T-helper 2 cell treated with Interferon-gamma antibody and Interleukin-4, amounts not matched to agents 5 μg/mL and 100 μg/mL, for 36 hours (primary cell): ENCODE results near the gene HAND1.

Experiments
- DNase-seq: peaks from one replicate; pipeline ENCODE4 v3.0.0; 2021; ENCODE audit warnings: low spot score
- H3K27ac Mint-ChIP-seq: one replicate; pipeline ENCODE4 v1.8.0; 2021; ENCODE audit warnings: mild to moderate bottlenecking, mixed read lengths
- H3K27me3 Mint-ChIP-seq: one replicate; pipeline ENCODE4 v1.8.0; 2021; ENCODE audit warnings: low read depth, mixed read lengths
- H3K36me3 Mint-ChIP-seq: one replicate; pipeline ENCODE4 v1.8.0; 2021; ENCODE audit warnings: low read depth, mixed read lengths
- H3K4me1 Mint-ChIP-seq: one replicate; pipeline ENCODE4 v1.8.0; 2021; ENCODE audit warnings: low read depth, mixed read lengths
- H3K4me3 Mint-ChIP-seq: one replicate; pipeline ENCODE4 v1.8.0; 2022; ENCODE audit warnings: mild to moderate bottlenecking, moderate library complexity, mixed read lengths
- H3K9me3 Mint-ChIP-seq: one replicate; pipeline ENCODE4 v1.8.0; 2021; ENCODE audit warnings: mixed read lengths

The HAND1 gene

DNA sequence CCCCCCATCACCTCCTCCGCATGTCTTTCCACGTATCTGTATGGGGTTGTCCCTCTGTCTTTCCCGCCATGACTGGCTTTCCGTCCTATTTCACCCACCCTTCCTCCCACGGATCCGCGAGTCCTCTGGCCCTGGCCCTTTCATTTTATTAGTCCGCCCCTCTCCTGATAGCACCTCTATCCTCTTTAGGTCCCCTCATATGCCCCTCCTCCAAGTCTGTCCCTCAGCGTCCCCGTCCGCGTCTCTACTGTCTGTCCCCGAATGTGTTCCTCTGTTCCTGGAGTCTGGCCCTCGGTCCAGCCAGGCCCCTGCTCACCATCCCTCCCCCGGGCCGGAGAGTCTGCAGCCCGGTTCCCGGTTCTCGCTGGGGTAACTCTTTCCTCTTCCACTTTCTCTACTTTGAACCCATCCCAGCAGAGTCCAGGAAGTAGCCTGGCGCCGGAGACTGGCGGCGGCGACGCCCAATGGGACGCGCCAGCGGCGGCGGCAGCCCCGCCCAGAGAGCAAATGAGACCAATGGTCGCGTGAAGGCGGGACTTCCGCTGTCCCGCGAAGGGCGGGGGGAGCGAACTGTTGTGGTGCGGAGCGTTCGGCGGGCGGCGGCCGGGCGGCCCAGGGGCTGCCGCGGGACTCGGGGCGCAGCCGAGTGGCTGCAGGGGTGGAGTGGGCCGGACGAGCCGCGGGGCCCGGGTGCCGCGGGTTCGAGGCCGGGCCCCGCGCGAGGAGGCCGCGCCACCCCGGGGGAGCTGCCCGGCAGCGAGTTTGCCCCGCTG, 32.4 kb downstream of the HAND1 start, which contains the start of gene SAP30L:
TSS of gene SAP30L (plus strand) at position 576 of the 773 bp plus-strand sequence. CDS start 608 bp downstream, outside the sequence.
- H3K4me1 Mint-ChIP-seq = peaks cover 40% of the 10 kb centered on the region
- peak; percentile 96 for DNase-seq
- peak within 1 kb of the TSS; percentile 100 for H3K4me3 Mint-ChIP-seq
- H3K27me3 Mint-ChIP-seq = no peaks in the 10 kb centered on the region
- no peaks in the 10 kb centered on the region for H3K9me3 Mint-ChIP-seq
- peaks cover 34% of the 10 kb centered on the region for H3K36me3 Mint-ChIP-seq
- H3K27ac Mint-ChIP-seq = peak within 1 kb of the TSS; percentile 94

DNA sequence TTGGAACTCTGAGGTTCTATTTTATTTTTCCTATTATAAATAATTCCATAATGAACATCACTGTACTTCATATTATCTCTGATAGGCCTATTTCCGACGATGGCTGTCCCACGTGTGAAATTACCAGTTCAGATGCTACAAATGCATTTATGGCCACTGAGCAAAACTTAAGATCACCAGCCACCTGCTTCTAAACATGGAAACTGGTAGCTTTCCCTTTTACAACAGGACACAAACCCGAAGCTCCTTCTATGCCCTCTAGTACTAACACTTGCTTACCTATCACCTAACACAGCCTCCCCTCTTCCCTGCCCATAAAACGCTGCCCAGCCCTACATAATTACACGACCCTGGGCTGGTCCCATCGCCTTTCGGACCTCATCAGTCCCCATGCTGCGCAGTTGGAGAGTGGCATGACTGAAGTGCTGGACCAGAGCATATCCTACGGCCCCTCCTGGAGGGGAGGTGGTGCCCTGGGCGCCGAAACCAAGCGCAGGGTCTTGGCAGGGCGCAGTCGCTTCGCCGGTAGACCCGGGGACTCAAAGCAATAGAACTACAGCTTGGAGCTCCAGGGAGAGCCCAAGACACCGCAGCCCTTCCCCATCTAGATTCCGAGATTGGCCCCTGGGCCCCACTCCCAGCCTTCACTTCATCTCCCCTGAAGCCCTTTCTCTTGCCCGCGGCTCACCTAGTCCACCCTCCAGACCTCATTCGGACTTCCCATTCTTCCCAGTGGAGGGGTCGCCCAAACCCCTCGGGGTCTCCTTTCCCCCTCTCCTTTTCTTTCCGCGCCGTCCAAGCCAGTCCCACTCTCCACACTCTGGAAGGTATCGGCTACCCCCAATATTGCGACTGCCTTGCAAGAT, 33.2 kb downstream of the HAND1 start:
- Mint-ChIP-seq H3K27ac (peak overlapping the region; percentile 94), H3K4me1 (peaks cover 36% of the 10 kb centered on the region), H3K27me3 (no peaks in the 10 kb centered on the region), H3K9me3 (no peaks in the 10 kb centered on the region), H3K4me3 (peak overlapping the region; percentile 100), H3K36me3 (peaks cover 32% of the 10 kb centered on the region)
- peak; percentile 9 for DNase-seq

DNA sequence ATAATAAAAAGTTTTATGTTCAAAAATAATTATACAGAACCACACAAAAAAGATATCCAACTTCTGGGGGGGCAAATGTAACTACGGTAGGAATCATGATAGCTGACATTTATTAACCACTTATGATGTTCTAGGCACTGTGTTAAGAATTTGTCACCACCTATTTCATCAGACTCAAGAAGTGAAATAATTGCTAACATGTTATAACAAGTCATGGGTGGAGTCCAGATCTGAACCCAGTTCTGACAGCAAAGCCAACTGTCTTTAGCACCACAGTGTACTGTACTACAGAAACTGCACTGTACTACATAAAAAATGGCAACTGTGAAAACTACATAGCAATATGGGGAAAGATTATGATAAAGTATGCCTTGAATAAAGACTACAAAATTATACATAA, 35.2 kb downstream of the HAND1 start:
- Mint-ChIP-seq H3K4me1 (peaks cover 25% of the 10 kb centered on the region), H3K9me3 (no peaks in the 10 kb centered on the region), H3K4me3 (no peak overlapping the region), H3K27ac (no peak overlapping the region), H3K36me3 (peaks cover 43% of the 10 kb centered on the region), H3K27me3 (no peaks in the 10 kb centered on the region)
- DNase-seq = no peak

DNA sequence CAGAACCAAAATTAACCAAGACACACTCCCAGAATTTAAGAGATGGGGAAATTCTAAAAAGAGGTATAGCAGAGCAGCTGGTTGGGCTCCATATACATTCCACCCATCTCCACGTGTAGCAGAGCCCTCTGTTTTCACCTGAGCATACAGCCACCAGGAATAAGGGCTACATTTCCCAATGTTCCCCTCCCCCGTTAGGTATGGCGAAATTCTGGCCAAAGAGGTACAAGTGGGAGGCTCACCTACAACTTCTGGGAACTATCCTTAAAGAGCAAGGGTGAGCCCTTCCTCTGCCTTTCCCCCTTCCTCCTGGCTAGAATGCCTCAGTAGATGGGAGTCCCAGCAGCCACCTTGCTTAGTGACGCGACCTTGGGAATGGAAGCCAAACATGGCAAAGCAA, 37.5 kb downstream of the HAND1 start:
- H3K27me3 Mint-ChIP-seq = no peaks in the 10 kb centered on the region
- H3K4me3 Mint-ChIP-seq = no peak overlapping the region
- peaks cover 57% of the 10 kb centered on the region for H3K36me3 Mint-ChIP-seq
- peaks cover 16% of the 10 kb centered on the region for H3K4me1 Mint-ChIP-seq
- H3K9me3 Mint-ChIP-seq = peaks cover 4% of the 10 kb centered on the region
- H3K27ac Mint-ChIP-seq = no peak overlapping the region
- DNase-seq = no peak

DNA sequence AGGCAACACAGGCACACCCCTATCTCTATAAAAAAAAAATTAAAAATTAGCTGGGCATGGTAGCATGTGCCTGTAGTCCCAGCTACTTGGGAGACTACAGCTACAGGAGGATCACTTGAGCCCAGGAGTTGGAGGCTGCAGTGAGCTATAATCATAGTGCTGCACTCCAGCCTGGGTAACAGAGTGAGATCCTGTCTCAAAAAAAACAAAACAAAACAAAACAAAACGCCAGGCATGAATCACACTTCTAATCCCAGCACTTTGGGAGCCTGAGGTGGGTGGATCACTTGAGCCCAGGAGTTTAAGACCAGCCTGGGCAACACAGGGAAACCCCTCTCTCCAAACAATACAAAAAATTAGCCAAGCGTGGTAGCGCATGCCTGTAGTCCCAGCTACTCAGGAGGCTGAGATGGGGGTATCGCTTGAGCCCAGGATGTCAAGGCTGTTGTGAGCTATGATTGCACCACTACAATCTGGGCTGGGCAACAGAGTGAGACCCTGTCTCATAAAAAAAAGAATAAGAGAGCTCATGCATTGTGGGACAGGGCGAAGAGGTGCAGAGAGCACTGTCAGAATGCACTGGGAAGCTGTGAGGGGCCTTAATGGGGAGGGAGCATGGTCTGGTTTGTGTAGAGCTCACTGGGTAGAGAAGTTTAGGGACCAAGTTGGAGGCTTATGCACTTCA, 40.6 kb downstream of the HAND1 start:
- Mint-ChIP-seq H3K36me3 (peaks cover 63% of the 10 kb centered on the region), H3K27me3 (no peaks in the 10 kb centered on the region), H3K4me3 (no peak overlapping the region), H3K9me3 (peaks cover 4% of the 10 kb centered on the region), H3K27ac (no peak overlapping the region), H3K4me1 (peaks cover 5% of the 10 kb centered on the region)
- no peak for DNase-seq

DNA sequence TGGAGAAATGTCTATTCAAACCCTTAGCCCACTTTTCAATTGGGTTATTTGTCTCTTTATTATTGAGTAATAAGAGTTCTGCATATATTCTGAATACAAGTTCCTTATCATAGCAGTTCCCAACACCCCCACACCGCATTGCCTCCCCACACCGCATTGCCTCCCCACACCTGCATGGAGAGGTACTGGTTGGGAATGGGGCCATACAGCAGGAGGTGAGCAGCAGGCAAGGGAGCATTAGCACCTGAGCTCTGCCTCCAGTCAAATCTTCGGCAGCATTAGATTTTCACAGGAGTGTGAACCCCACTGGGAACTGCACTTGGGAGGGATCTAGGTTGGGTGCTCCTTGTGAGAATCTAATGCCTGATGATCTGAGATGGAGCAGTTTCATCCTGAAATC, 42.8 kb downstream of the HAND1 start:
- Mint-ChIP-seq H3K9me3 (peaks cover 4% of the 10 kb centered on the region), H3K4me1 (no peaks in the 10 kb centered on the region), H3K27ac (no peak overlapping the region), H3K4me3 (no peak overlapping the region), H3K27me3 (no peaks in the 10 kb centered on the region), H3K36me3 (peaks cover 56% of the 10 kb centered on the region)
- no peak for DNase-seq

DNA sequence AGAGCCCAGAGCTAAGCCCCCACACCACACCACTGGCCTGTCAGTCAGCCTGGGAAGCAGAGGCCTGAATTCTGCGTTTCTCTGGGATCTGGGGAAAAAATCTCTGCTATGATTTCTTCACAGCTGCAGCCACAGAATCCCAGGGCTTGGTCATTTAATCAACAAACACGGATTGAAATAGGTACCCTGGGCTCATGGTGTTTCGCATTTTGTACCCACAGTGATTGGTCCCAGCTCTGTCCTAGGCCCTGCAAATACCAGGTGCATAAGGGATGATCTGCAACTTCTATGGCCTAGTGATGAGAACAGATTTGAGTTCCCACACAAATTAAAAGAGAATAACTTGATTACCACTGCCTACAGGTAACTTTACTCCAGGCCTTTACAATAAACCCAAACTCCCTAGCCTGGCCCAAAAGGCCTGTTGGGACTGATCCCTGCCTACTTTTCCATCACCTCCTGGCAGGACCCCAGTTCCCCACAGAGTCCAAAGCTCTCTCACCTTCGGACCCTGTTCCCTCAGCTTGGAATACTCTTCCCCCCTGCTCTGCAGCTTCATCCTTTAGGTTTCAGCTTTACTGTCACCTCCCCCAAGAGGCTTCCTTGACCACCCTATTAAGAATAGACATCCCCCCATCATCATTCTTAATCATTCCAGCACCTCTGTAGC, 46.9 kb downstream of the HAND1 start:
- Mint-ChIP-seq H3K27me3 (no peaks in the 10 kb centered on the region), H3K4me1 (peaks cover 5% of the 10 kb centered on the region), H3K4me3 (no peak overlapping the region), H3K9me3 (no peaks in the 10 kb centered on the region), H3K27ac (no peak overlapping the region), H3K36me3 (peaks cover 34% of the 10 kb centered on the region)
- DNase-seq = no peak

DNA sequence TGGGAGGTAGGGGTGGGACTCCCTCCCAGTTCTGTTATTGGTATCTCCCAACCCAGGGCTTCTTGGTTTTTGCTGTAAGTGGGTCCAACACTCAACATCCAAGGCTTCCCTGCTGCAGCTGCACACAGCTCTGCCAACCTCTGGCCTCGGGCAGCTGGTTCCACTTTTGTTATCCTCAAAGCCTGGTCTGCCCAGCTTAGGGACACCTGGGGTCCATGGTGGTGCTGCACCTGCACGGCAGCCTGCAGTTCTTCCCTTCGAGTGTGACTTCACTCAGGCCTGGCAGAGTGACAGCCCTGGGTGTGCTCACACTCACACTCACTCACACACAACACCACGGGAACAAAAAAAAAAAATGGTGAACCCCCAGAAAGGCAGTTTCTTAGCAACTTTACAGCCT, 47.6 kb downstream of the HAND1 start:
- Mint-ChIP-seq H3K27me3 (no peaks in the 10 kb centered on the region), H3K4me3 (no peak overlapping the region), H3K9me3 (no peaks in the 10 kb centered on the region), H3K36me3 (peaks cover 30% of the 10 kb centered on the region), H3K4me1 (peaks cover 5% of the 10 kb centered on the region), H3K27ac (no peak overlapping the region)
- no peak for DNase-seq

DNA sequence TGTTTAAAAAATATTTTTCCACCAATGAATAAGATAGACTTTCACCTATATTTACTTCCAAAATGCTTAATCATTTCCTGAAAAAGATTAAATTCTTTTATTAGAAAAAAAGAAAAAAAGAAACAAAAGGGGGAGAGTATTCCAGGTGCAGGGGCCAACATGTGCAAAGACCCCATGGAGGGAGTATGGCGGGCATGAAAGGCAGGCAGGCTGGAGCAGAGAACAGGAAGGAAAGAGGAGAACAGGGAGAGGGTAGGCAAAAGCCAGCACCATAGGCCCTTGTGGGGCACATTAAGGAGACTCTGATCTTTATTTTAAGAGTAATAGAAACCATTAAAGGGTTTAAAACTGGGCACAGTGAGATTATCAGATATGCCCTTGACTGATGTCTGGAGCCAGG, 48.7 kb downstream of the HAND1 start:
- H3K36me3 Mint-ChIP-seq = peaks cover 28% of the 10 kb centered on the region
- no peak overlapping the region for H3K27ac Mint-ChIP-seq
- DNase-seq = no peak
- H3K27me3 Mint-ChIP-seq = no peaks in the 10 kb centered on the region
- no peak overlapping the region for H3K4me3 Mint-ChIP-seq
- peaks cover 5% of the 10 kb centered on the region for H3K4me1 Mint-ChIP-seq
- H3K9me3 Mint-ChIP-seq = no peaks in the 10 kb centered on the region

DNA sequence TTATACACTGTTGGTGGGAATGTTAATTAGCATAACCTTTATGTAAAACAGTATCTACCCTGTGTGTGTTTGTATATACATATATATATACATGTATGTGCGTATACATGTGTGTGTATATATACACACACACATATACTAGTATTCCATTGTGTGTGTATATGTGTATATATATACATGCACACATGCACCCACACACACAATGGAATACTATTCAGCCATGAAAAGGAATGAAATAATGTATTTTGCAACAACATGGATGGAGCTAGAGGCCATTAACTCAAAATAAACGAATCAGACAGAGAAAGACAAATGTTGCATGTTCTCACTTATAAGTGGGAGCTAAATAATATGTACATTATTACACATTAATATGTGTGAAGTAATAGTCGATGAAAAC, 49.8 kb downstream of the HAND1 start:
- Mint-ChIP-seq H3K4me3 (no peak overlapping the region), H3K27me3 (no peaks in the 10 kb centered on the region), H3K36me3 (peaks cover 30% of the 10 kb centered on the region), H3K4me1 (peaks cover 8% of the 10 kb centered on the region), H3K27ac (no peak overlapping the region), H3K9me3 (peaks cover 5% of the 10 kb centered on the region)
- no peak for DNase-seq
